ENCODE results near the gene SLC10A3.

DNA sequence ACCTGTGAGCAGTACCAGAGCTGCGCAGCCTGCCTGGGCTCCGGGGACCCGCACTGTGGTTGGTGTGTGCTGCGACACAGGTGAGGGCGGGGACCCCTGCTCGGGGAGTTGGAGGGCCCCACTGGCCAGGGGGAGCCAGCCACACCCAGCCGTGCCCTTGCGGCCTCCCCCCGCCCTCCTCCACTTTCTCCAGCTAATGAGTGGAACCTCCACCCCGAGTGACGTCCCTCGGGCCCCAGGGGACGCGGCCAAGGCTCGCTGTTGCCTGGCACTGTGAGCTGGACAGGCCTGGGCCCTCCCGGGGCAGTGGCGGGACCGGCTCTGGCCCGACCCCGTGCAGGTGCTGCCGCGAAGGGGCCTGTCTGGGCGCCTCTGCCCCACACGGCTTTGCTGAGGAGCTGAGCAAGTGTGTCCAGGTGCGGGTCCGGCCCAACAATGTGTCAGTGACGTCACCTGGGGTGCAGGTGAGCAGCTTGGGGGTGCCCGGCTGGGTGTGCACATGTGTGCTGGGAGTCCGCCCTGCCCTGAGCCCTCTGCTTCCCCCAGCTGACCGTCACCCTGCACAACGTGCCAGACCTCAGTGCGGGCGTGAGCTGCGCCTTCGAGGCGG lies 26.7 kb downstream of the SLC10A3 start:
- TF ChIP-seq, protein P1, sequence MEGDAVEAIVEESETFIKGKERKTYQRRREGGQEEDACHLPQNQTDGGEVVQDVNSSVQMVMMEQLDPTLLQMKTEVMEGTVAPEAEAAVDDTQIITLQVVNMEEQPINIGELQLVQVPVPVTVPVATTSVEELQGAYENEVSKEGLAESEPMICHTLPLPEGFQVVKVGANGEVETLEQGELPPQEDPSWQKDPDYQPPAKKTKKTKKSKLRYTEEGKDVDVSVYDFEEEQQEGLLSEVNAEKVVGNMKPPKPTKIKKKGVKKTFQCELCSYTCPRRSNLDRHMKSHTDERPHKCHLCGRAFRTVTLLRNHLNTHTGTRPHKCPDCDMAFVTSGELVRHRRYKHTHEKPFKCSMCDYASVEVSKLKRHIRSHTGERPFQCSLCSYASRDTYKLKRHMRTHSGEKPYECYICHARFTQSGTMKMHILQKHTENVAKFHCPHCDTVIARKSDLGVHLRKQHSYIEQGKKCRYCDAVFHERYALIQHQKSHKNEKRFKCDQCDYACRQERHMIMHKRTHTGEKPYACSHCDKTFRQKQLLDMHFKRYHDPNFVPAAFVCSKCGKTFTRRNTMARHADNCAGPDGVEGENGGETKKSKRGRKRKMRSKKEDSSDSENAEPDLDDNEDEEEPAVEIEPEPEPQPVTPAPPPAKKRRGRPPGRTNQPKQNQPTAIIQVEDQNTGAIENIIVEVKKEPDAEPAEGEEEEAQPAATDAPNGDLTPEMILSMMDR (IDR thresholded peaks at IDR 0.05) = no peak
- no peak for TF ChIP-seq POLR2A (IDR thresholded peaks at IDR 0.05)

Measured in testis (tissue), 2 donors.